Left ventricle myocardium inferior (tissue), 1 donor: Measurements from ENCODE around the gene HK3. TPM values are rescaled to one million over a fixed set of nuclear protein-coding genes. Genes with fewer than 3 reads are reported as not detected.

Experiments used
- DNase-seq: peaks from one replicate; pipeline ENCODE4 v3.0.0-alpha.2; 2020
- H3K27ac ChIP-seq: fragments of 200-600 bp; replicated peaks from 2 replicates; pipeline ENCODE4 v1.8.0; 2021
- H3K27me3 ChIP-seq: fragments of 200-600 bp; 2 replicates; pipeline ENCODE4 v1.8.0; 2021; ENCODE audit warnings: low read depth
- H3K36me3 ChIP-seq: fragments of 200-600 bp; 2 replicates; pipeline ENCODE4 v1.8.0; 2021
- H3K4me1 ChIP-seq: fragments of 200-600 bp; 2 replicates; pipeline ENCODE4 v1.8.0; 2021
- H3K4me3 ChIP-seq: fragments of 200-600 bp; 2 replicates; pipeline ENCODE4 v1.8.0; 2021; ENCODE audit warnings: mild to moderate bottlenecking, moderate library complexity
- H3K9me3 ChIP-seq: fragments of 200-600 bp; replicated peaks from 2 replicates; pipeline ENCODE4 v1.8.0; 2021
- intact Hi-C: fragments of 100-400 bp; cut with micrococcal nuclease; formaldehyde crosslinking; loops from one replicate; pipeline ENCODE4 v1.11.0; 2022
- total RNA-seq: library from RNA; stranded (reverse); fragmentation: NEBNext Ultra II Directional; extraction: Animal tissue kit (Norgen Biotek cat#: 25700); gene quantifications from one replicate; pipeline ENCODE4 v1.2.1, GENCODE V29; 2021
- TF ChIP-seq, protein P1 (sequence below): fragments of 200-600 bp; IDR thresholded peaks from 2 replicates; pipeline ENCODE4 v1.8.0; 2021; ENCODE audit warnings: antibody characterized with exemption, mild to moderate bottlenecking, borderline replicate concordance
- donor health status: DM: no; HTN: yes; CAD: no; lungs with severe emphysema.

HK3 gene
- total RNA-seq, 1 donor from 2014 or later = 3.5 TPM

DNA sequence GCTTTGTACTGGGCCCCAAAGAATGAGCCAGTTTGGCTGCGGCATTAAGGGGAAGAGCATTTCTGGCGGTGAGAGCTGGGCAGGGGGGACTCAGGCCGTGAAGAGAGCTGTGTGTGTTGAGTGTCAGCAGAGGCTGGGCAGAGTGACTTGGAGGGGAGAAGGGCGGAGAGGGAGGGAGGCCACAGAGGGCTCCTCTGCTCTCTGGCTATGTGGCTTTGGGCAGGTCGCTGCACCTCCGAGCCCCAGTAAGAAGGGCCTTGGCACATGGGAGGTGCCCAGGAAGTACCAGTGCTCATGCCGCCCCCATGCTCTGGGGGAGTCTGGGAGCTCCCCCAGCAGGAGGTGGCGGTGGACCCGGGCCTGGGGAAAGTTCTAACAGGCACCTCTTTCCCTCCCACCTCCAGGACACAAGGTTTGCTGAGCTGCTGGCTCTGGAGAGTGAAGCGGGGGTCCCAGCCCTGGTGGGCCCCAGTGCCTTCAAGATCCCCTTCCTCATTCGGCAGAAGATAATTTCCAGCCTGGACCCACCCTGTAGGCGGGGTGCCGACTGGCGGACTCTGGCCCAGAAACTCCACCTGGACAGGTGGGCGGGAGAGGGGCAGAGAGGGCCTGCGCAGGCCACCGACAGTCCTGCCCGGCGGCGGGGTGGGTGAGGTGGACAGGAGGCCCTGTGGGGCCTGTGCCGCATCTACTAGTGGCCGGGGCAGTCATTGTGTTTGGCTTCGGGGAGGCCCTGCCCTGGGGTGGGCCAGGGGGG is 20.1 kb downstream of the HK3 start:
- Histone ChIP-seq H3K4me1 (no peaks in the 10 kb centered on the region), H3K4me3 (no peak overlapping the region), H3K36me3 (no peaks in the 10 kb centered on the region), H3K27me3 (peaks cover 56% of the 10 kb centered on the region), H3K27ac (no peak overlapping the region), H3K9me3 (no peaks in the 10 kb centered on the region)
- intact Hi-C loops = no loop called here
- no peak for DNase-seq
- TF ChIP-seq, protein P1, sequence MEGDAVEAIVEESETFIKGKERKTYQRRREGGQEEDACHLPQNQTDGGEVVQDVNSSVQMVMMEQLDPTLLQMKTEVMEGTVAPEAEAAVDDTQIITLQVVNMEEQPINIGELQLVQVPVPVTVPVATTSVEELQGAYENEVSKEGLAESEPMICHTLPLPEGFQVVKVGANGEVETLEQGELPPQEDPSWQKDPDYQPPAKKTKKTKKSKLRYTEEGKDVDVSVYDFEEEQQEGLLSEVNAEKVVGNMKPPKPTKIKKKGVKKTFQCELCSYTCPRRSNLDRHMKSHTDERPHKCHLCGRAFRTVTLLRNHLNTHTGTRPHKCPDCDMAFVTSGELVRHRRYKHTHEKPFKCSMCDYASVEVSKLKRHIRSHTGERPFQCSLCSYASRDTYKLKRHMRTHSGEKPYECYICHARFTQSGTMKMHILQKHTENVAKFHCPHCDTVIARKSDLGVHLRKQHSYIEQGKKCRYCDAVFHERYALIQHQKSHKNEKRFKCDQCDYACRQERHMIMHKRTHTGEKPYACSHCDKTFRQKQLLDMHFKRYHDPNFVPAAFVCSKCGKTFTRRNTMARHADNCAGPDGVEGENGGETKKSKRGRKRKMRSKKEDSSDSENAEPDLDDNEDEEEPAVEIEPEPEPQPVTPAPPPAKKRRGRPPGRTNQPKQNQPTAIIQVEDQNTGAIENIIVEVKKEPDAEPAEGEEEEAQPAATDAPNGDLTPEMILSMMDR = no peak

DNA sequence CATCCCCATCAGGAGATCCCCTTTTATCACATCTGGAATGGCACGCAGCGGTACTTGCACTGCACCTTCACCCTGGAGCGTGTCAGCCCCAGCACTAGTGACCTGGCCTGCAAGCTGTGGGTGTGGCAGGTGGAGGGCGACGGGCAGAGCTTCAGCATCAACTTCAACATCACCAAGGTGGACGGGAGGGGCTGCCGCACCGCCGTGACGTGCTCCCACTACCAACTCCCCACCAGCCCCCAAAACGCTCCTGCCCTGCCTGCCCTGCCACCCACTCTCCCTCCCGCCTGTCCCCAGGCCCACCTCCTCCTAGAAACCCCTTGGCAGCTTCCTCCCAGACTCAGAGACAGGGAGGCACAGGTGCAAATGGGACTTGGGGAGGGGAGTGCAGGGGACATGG is 20.7 kb downstream of the HK3 start:
- no peak for DNase-seq

DNA sequence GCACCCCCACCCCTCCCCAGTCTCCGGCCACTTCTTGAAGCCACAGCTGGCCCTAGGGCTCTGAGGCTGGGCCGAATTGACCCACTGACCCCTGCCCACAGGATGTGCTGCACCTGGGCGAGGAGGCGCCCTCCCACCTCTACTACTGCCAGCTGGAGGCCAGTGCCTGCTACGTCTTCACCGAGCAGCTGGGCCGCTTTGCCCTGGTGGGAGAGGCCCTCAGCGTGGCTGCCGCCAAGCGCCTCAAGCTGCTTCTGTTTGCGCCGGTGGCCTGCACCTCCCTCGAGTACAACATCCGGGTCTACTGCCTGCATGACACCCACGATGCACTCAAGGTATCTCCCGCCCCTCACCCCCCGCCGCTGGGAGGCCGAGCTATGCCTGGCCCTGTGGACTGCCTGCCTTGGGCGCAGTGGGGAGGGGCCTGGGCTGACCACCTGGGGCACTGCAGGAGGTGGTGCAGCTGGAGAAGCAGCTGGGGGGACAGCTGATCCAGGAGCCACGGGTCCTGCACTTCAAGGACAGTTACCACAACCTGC is 21.3 kb downstream of the HK3 start:
- H3K36me3 ChIP-seq = no peaks in the 10 kb centered on the region
- no peak overlapping the region for H3K27ac ChIP-seq
- H3K4me3 ChIP-seq = no peak overlapping the region
- H3K27me3 ChIP-seq = peaks cover 66% of the 10 kb centered on the region
- intact Hi-C loops = no loop called here
- TF ChIP-seq, protein P1 = no peak
- no peaks in the 10 kb centered on the region for H3K4me1 ChIP-seq
- DNase-seq = no peak
- no peaks in the 10 kb centered on the region for H3K9me3 ChIP-seq

More for the DNA sequence above, 20.7 kb downstream of the HK3 start:
- intact Hi-C loops = no loop called here
- Histone ChIP-seq H3K27me3 (peaks cover 62% of the 10 kb centered on the region), H3K9me3 (no peaks in the 10 kb centered on the region), H3K4me3 (no peak overlapping the region), H3K27ac (no peak overlapping the region), H3K4me1 (no peaks in the 10 kb centered on the region), H3K36me3 (no peaks in the 10 kb centered on the region)
- TF ChIP-seq, protein P1 = no peak

DNA sequence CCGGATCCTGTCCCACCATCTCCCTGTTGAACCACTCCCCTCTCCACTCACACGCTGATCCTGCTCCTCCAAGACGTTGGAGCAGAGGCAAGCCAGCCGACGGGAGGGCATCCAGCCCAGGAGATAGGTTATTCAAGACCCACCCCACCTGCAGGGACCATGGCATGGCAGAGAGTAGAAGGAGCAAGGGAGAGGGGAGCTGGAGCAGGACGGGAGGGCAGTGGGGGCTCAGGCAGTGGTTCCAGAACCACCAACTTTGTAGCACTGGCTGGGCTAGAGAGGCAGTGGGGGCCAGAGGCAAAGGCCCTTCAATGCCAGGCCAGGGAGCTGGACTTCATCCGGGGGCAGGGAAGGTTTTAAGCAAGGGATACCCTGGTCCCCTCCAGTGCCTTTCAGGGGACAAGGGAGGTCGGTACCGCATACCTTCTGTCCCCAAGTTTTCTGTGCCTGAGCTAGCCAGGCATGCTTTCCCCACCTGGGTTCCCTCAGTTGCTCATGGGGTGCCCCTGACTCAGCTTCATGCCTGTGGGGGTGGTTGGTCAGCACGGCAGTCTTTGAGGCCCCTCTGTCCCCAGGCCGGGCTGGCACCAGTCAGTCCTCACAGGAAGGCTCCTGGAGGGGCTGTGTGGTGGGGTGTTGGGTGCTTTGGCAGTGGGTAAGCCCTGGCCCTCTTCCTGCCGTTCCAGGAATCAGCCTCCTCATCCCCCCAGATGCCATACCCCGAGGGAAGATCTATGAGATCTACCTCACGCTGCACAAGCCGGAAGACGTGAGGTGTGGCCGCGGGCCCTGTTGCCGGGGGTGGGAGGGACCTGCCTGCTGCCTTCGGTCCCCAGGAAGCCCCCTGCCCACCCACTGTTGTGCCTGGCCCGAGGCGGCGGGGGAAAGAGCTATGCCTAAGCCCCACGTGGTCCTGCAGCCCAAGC is 22.4 kb downstream of the HK3 start:
- Histone ChIP-seq H3K9me3 (no peaks in the 10 kb centered on the region), H3K27ac (no peak overlapping the region), H3K36me3 (no peaks in the 10 kb centered on the region), H3K4me3 (no peak overlapping the region), H3K27me3 (peaks cover 66% of the 10 kb centered on the region), H3K4me1 (no peaks in the 10 kb centered on the region)
- intact Hi-C loops = no loop called here
- TF ChIP-seq, protein P1 = no peak
- no peak for DNase-seq

DNA sequence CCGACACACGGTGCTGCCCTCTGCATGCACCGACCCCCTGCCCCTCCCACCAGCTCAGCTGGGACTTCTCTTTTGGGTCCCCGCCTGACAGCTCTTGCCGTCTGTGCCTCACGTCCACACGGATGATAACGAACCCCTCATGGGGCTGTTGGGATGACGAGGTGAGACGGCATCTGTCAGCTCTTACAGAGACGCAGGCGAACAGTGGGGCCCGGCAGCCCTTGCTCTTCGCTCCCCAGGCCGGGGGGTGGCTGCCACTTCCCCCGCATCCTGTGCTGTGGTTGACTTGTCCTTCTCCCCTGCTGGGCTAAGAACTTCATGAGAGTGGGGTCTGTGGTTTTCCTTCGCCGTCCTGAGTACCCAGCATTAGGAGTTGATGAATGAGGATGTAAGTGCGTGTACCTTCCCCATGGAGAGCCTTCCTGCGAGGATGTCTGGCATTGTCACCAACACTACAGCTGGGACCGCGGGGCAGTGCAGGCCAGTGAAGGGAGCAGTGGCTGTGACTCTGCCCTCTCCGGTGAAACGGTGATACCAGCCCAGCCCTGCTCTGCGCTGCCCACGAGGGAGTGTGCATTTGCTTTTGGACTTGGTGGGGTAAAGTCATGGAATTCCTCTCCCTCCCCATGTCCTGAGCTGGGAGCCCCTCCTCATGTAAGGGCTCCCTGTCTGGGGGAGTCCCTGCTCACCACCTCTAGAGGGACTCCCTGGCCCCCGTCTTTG is 23.2 kb downstream of the HK3 start:
- no peak overlapping the region for H3K27ac ChIP-seq
- no peaks in the 10 kb centered on the region for H3K9me3 ChIP-seq
- no peak for DNase-seq
- H3K36me3 ChIP-seq = no peaks in the 10 kb centered on the region
- H3K27me3 ChIP-seq = peaks cover 66% of the 10 kb centered on the region
- H3K4me1 ChIP-seq = no peaks in the 10 kb centered on the region
- TF ChIP-seq, protein P1 = no peak
- intact Hi-C loops = no loop called here
- H3K4me3 ChIP-seq = no peak overlapping the region
